H9 (cell line): ENCODE measurements around the gene PTH2R. TPM values are rescaled to one million over a fixed set of nuclear protein-coding genes. Genes with fewer than 3 reads are reported as not detected.

ENCODE experiments used
- DNase-seq: peaks from one replicate; pipeline ENCODE4 v3.0.0-alpha.2; 2017
- H2AFZ ChIP-seq: one replicate; pipeline ENCODE4 v1.6.1; 2013; ENCODE audit warnings: mild to moderate bottlenecking, low read length, control low read depth, moderate library complexity
- H2AK5ac ChIP-seq: 2 replicates; pipeline ENCODE4 v1.6.1; 2013; ENCODE audit warnings: low read length, control low read depth, mixed read lengths; ENCODE audit not compliant: insufficient read length
- H2BK120ac ChIP-seq: one replicate; pipeline ENCODE4 v1.6.1; 2013; ENCODE audit warnings: low read depth, mild to moderate bottlenecking, low read length, control low read depth, inconsistent platforms; ENCODE audit not compliant: poor library complexity, severe bottlenecking
- H2BK12ac ChIP-seq: 2 replicates; pipeline ENCODE4 v1.6.1; 2013; ENCODE audit warnings: low read length, control low read depth, mixed read lengths, low read depth; ENCODE audit not compliant: insufficient read length
- H2BK15ac ChIP-seq: 2 replicates; pipeline ENCODE4 v1.6.1; 2013; ENCODE audit warnings: low read depth, low read length, control low read depth
- H2BK20ac ChIP-seq: one replicate; pipeline ENCODE4 v1.6.1; 2013; ENCODE audit warnings: low read depth, mild to moderate bottlenecking, low read length, control low read depth, inconsistent platforms; ENCODE audit not compliant: poor library complexity, severe bottlenecking
- H2BK5ac ChIP-seq: 2 replicates; pipeline ENCODE4 v1.6.1; 2013; ENCODE audit warnings: low read length, control low read depth, mixed read lengths; ENCODE audit not compliant: insufficient read length
- H3K14ac ChIP-seq: 2 replicates; pipeline ENCODE4 v1.6.1; 2013; ENCODE audit warnings: low read length, control low read depth; ENCODE audit not compliant: insufficient read depth
- H3K18ac ChIP-seq: 2 replicates; pipeline ENCODE4 v1.6.1; 2013; ENCODE audit warnings: low read depth, mild to moderate bottlenecking, mixed read lengths, low read length, control low read depth; ENCODE audit not compliant: insufficient read length
- H3K23ac ChIP-seq: 2 replicates; pipeline ENCODE4 v1.6.1; 2013; ENCODE audit warnings: low read length, control low read depth, mixed read lengths, low read depth; ENCODE audit not compliant: insufficient read length
- H3K23me2 ChIP-seq: 2 replicates; pipeline ENCODE4 v1.6.1; 2013; ENCODE audit warnings: low read depth, mild to moderate bottlenecking, mixed read lengths, low read length, control low read depth; ENCODE audit not compliant: insufficient read length, poor library complexity, severe bottlenecking
- H3K27ac ChIP-seq: 2 replicates; pipeline ENCODE4 v1.5.1; 2013; ENCODE audit warnings: low read length, control low read depth, mixed read lengths, low read depth; ENCODE audit not compliant: insufficient read length
- H3K27me3 ChIP-seq: 2 replicates; pipeline ENCODE4 v1.6.1; 2013; ENCODE audit warnings: low read length, control low read depth, inconsistent platforms; ENCODE audit not compliant: insufficient read depth
- H3K4ac ChIP-seq: 2 replicates; pipeline ENCODE4 v1.6.1; 2013; ENCODE audit warnings: low read depth, mild to moderate bottlenecking, control low read depth, inconsistent platforms, low read length, moderate library complexity
- H3K4me1 ChIP-seq: 2 replicates; pipeline ENCODE4 v1.6.1; 2013; ENCODE audit warnings: low read length, control low read depth, inconsistent platforms; ENCODE audit not compliant: insufficient read depth
- H3K4me2 ChIP-seq: 2 replicates; pipeline ENCODE4 v1.6.1; 2013; ENCODE audit warnings: low read length, control low read depth, mixed read lengths; ENCODE audit not compliant: insufficient read length, insufficient read depth
- H3K56ac ChIP-seq: 2 replicates; pipeline ENCODE4 v1.6.1; 2013; ENCODE audit warnings: low read depth, mild to moderate bottlenecking, mixed read lengths, low read length, control low read depth; ENCODE audit not compliant: insufficient read length
- H3K79me1 ChIP-seq: 2 replicates; pipeline ENCODE4 v1.6.1; 2013; ENCODE audit warnings: low read depth, mild to moderate bottlenecking, moderate library complexity, low read length, control low read depth, inconsistent platforms; ENCODE audit not compliant: insufficient read depth, poor library complexity, severe bottlenecking
- H3K79me2 ChIP-seq: 2 replicates; pipeline ENCODE4 v1.6.1; 2013; ENCODE audit warnings: low read length, control low read depth, inconsistent platforms; ENCODE audit not compliant: insufficient read depth
- H3K9ac ChIP-seq: 2 replicates; pipeline ENCODE4 v1.6.1; 2013; ENCODE audit warnings: low read length, control low read depth, mixed read lengths; ENCODE audit not compliant: insufficient read length; ENCODE audit errors: extremely low read depth
- H3K9me3 ChIP-seq: one replicate; pipeline ENCODE4 v1.6.1; 2013; ENCODE audit warnings: low read depth, low read length, inconsistent platforms; ENCODE audit not compliant: control insufficient read depth
- H3T11ph ChIP-seq: one replicate; pipeline ENCODE4 v1.6.1; 2013; ENCODE audit warnings: mild to moderate bottlenecking, low read length, control low read depth, inconsistent platforms
- H4K20me1 ChIP-seq: one replicate; pipeline ENCODE4 v1.6.1; 2013; ENCODE audit not compliant: control insufficient read depth, insufficient read length, insufficient read depth
- H4K5ac ChIP-seq: 2 replicates; pipeline ENCODE4 v1.6.1; 2013; ENCODE audit warnings: low read depth, mild to moderate bottlenecking, mixed read lengths, low read length, control low read depth; ENCODE audit not compliant: insufficient read length
- H4K8ac ChIP-seq: replicated peaks from 2 replicates; pipeline ENCODE4 v1.6.1; 2013; ENCODE audit warnings: low read length, control low read depth, mixed read lengths, low read depth; ENCODE audit not compliant: insufficient read length
- H4K91ac ChIP-seq: 2 replicates; pipeline ENCODE4 v1.6.1; 2013; ENCODE audit warnings: low read depth, mild to moderate bottlenecking, moderate library complexity, mixed read lengths, low read length, control low read depth; ENCODE audit not compliant: insufficient read length
- H3K27ac Mint-ChIP-seq, 3 experiments: 2 replicates in 2 of 3; 3 replicates in 1 of 3; pipeline ENCODE4 v1.8.0; 2020 to 2021; ENCODE audit warnings: mixed read lengths in 3 of 3, mild to moderate bottlenecking in 1 of 3, moderate library complexity in 1 of 3
- H3K27me3 Mint-ChIP-seq: 2 replicates; pipeline ENCODE4 v1.8.0; 2021; ENCODE audit warnings: low read depth, mild to moderate bottlenecking, moderate library complexity, mixed read lengths
- H3K36me3 Mint-ChIP-seq, 3 experiments: 2 replicates in 2 of 3; 3 replicates in 1 of 3; pipeline ENCODE4 v1.8.0; 2020 to 2021; ENCODE audit warnings: low read depth in 3 of 3, mixed read lengths in 3 of 3; ENCODE audit not compliant: insufficient read depth in 1 of 3
- H3K4me1 Mint-ChIP-seq, 2 experiments: 2 replicates each; pipeline ENCODE4 v1.8.0; 2020; ENCODE audit warnings: mixed read lengths in 2 of 2
- H3K4me3 Mint-ChIP-seq, 2 experiments: 2 replicates in 1 of 2; 3 replicates in 1 of 2; pipeline ENCODE4 v1.8.0; 2020 to 2021; ENCODE audit warnings: mild to moderate bottlenecking in 2 of 2, mixed read lengths in 2 of 2, moderate library complexity in 1 of 2
- H3K9me3 Mint-ChIP-seq, 2 experiments: 2 replicates in 1 of 2; 3 replicates in 1 of 2; pipeline ENCODE4 v1.8.0; 2020; ENCODE audit warnings: mild to moderate bottlenecking in 2 of 2, mixed read lengths in 2 of 2, moderate library complexity in 1 of 2
- CTCF ChIP-seq: fragments of 200-600 bp; sonication (generic); conservative IDR thresholded peaks from 3 replicates; pipeline ENCODE4 v1.8.0; 2021; ENCODE audit warnings: antibody characterized with exemption, mild to moderate bottlenecking
- WGBS: extraction: QIAGEN DNeasy Blood & Tissue Kit; methylation state at CpG from one replicate; pipeline ENCODE4 v1.1.7; 2013; ENCODE audit warnings: missing lambda C conversion rate, low lambda C conversion rate, mixed read lengths; ENCODE audit not compliant: insufficient read length; ENCODE audit errors: extremely low coverage; 5-methylcytosine and 5-hydroxymethylcytosine counted together
- total RNA-seq: library from RNA; stranded (reverse); gene quantifications from 2 replicates; pipeline ENCODE4 v1.2.1, GENCODE V29; 2021

Gene PTH2R
- total RNA-seq, 1 experiment from 2014 or later = 0.20 TPM

GRCh38 chr2:208489687-208490086, 83.1 kb downstream of the PTH2R start:
- WGBS = no CpG with 5 or more reads among the region's 2 CpGs
- H4K8ac ChIP-seq = no peak overlapping the region
- H3K4me3 Mint-ChIP-seq = no peak overlapping the region
- no peak for DNase-seq
- H4K20me1 ChIP-seq = no peaks in the 10 kb centered on the region
- no peaks in the 10 kb centered on the region for H3K36me3 Mint-ChIP-seq
- H4K91ac ChIP-seq = no peak overlapping the region
- H2BK20ac ChIP-seq = no peak overlapping the region
- no peak overlapping the region for H2AK5ac ChIP-seq
- H3K27ac ChIP-seq = no peak overlapping the region
- no peak overlapping the region for H3K14ac ChIP-seq
- no peak overlapping the region for H2BK15ac ChIP-seq
- H3T11ph ChIP-seq = no peak overlapping the region
- H2BK5ac ChIP-seq = no peak overlapping the region
- H3K56ac ChIP-seq = no peak overlapping the region
- no peak overlapping the region for H3K27ac Mint-ChIP-seq
- H3K23me2 ChIP-seq = no peaks in the 10 kb centered on the region
- no peak overlapping the region for H4K5ac ChIP-seq
- H3K18ac ChIP-seq = no peak overlapping the region
- TF ChIP-seq CTCF = no peak
- no peaks in the 10 kb centered on the region for H3K9me3 ChIP-seq
- no peak overlapping the region for H3K4me2 ChIP-seq
- H3K27me3 ChIP-seq = no peaks in the 10 kb centered on the region
- no peak overlapping the region for H3K9ac ChIP-seq
- no peaks in the 10 kb centered on the region for H3K79me2 ChIP-seq
- no peak overlapping the region for H3K23ac ChIP-seq
- H2AFZ ChIP-seq = no peak overlapping the region
- no peaks in the 10 kb centered on the region for H3K4me1 ChIP-seq
- no peak overlapping the region for H2BK12ac ChIP-seq
- H3K9me3 Mint-ChIP-seq = peaks cover 0 to 2% of the 10 kb centered on the region in 2 experiments; a peak in 1 of 5 replicates
- no peaks in the 10 kb centered on the region for H3K79me1 ChIP-seq
- H3K27me3 Mint-ChIP-seq = peaks cover 1% of the 10 kb centered on the region; the same call in 1 of the 2 replicates
- H3K4me1 Mint-ChIP-seq = peaks cover 0 to 5% of the 10 kb centered on the region in 2 experiments; a peak in 1 of 4 replicates
- H2BK120ac ChIP-seq = no peak overlapping the region
- H3K4ac ChIP-seq = no peak overlapping the region
